ENCODE measurements around the gene ADGRE3. TPM values are rescaled to one million over a fixed set of nuclear protein-coding genes. Genes with fewer than 3 reads are reported as not detected.

Gene ADGRE3
- total RNA-seq, 1 experiment from 2014 or later, result not detected

GRCh38 chr19:14661372-14661924 is 13.2 kb downstream of the ADGRE3 start:
- peaks cover 5 to 83% of the 10 kb centered on the region in 2 experiments; a peak in 4 of 5 replicates for H3K9me3 Mint-ChIP-seq
- TF ChIP-seq CTCF (conservative IDR thresholded peaks at IDR 0.05), result no peak

More at GRCh38 chr19:14661372-14661924, 13.2 kb downstream of the ADGRE3 start:
- Histone ChIP-seq H2BK15ac (ENCODE audit: low read depth, low read length) (no peak overlapping the region), H3K4me1 (ENCODE audit: insufficient read depth, low read length) (no peaks in the 10 kb centered on the region), H3K4me2 (ENCODE audit: insufficient read depth, insufficient read length, low read length) (no peak overlapping the region), H3K23me2 (ENCODE audit: insufficient read length, low read depth, low read length, poor library complexity, severe bottlenecking) (no peaks in the 10 kb centered on the region), H4K91ac (ENCODE audit: insufficient read length, low read depth, low read length) (no peak overlapping the region), H3K27me3 (ENCODE audit: insufficient read depth, low read length) (no peaks in the 10 kb centered on the region), H2AFZ (ENCODE audit: low read length) (no peak overlapping the region), H4K20me1 (ENCODE audit: control insufficient read depth, insufficient read depth, insufficient read length) (no peaks in the 10 kb centered on the region), H4K5ac (ENCODE audit: insufficient read length, low read depth, low read length) (no peak overlapping the region), H3K56ac (ENCODE audit: insufficient read length, low read depth, low read length) (no peak overlapping the region), H3K18ac (ENCODE audit: insufficient read length, low read depth, low read length) (no peak overlapping the region), H3K79me2 (ENCODE audit: insufficient read depth, low read length) (no peaks in the 10 kb centered on the region), H2BK20ac (ENCODE audit: low read depth, low read length, poor library complexity, severe bottlenecking) (no peak overlapping the region), H2BK120ac (ENCODE audit: low read depth, low read length, poor library complexity, severe bottlenecking) (no peak overlapping the region), H3T11ph (ENCODE audit: low read length) (no peak overlapping the region), H3K79me1 (ENCODE audit: insufficient read depth, low read depth, low read length, poor library complexity, severe bottlenecking) (no peaks in the 10 kb centered on the region), H2BK12ac (ENCODE audit: insufficient read length, low read depth, low read length) (no peak overlapping the region), H3K9ac (ENCODE audit: extremely low read depth, insufficient read length, low read length) (no peak overlapping the region), H2AK5ac (ENCODE audit: insufficient read length, low read length) (no peak overlapping the region), H3K9me3 (ENCODE audit: control insufficient read depth, low read depth, low read length) (no peaks in the 10 kb centered on the region), H3K14ac (ENCODE audit: insufficient read depth, low read length) (no peak overlapping the region), H4K8ac (replicated peaks; ENCODE audit: insufficient read length, low read depth, low read length) (no peak overlapping the region), H3K4ac (ENCODE audit: low read depth, low read length) (no peak overlapping the region), H3K27ac (ENCODE audit: insufficient read length, low read depth, low read length) (no peak overlapping the region), H2BK5ac (ENCODE audit: insufficient read length, low read length) (no peak overlapping the region), H3K23ac (ENCODE audit: insufficient read length, low read depth, low read length) (no peak overlapping the region)
- Mint-ChIP-seq H3K36me3 (ENCODE audit: insufficient read depth in 1 of 3, low read depth in 3 of 3) (peaks cover 0 to 4% (median 2%) of the 10 kb centered on the region in 3 experiments; a peak in 4 of 7 replicates), H3K27ac (no peak overlapping the region), H3K27me3 (ENCODE audit: low read depth) (peaks cover 3% of the 10 kb centered on the region), H3K4me1 (no peaks in the 10 kb centered on the region), H3K4me3 (no peak overlapping the region)
- no peak for DNase-seq
- WGBS (ENCODE audit: extremely low coverage, insufficient read length, low lambda C conversion rate), result no CpG with 5 or more reads among the region's 12 CpGs

Measured in H9 (cell line).